ENCODE results near the gene HTRA3.

HTRA3 gene

GRCh38 chr4:8227771-8228318, 41.7 kb upstream of the HTRA3 start:
- no peak for DNase-seq (ENCODE audit: low read depth)
- Histone ChIP-seq H3K27me3 (replicated peaks; ENCODE audit: control insufficient read depth, insufficient read depth, low read length) (peaks cover 5% of the 10 kb centered on the region), H3K9ac (ENCODE audit: low read length) (no peak overlapping the region), H3K4me3 (ENCODE audit: low read length) (no peak overlapping the region), H3K4me1 (ENCODE audit: control insufficient read depth, insufficient read depth, low read length) (peaks cover 11% of the 10 kb centered on the region), H3K9me3 (ENCODE audit: control insufficient read depth, low read length) (no peaks in the 10 kb centered on the region), H3K36me3 (ENCODE audit: control insufficient read depth, insufficient read depth, low read length, severe bottlenecking) (no peaks in the 10 kb centered on the region)

GRCh38 chr4:8228319-8229250, 41.0 kb upstream of the HTRA3 start:
- Histone ChIP-seq H3K4me3 (ENCODE audit: low read length) (no peak overlapping the region), H3K27me3 (replicated peaks; ENCODE audit: control insufficient read depth, insufficient read depth, low read length) (peaks cover 5% of the 10 kb centered on the region), H3K9me3 (ENCODE audit: control insufficient read depth, low read length) (no peaks in the 10 kb centered on the region), H3K4me1 (ENCODE audit: control insufficient read depth, insufficient read depth, low read length) (peaks cover 11% of the 10 kb centered on the region), H3K9ac (ENCODE audit: low read length) (no peak overlapping the region), H3K36me3 (ENCODE audit: control insufficient read depth, insufficient read depth, low read length, severe bottlenecking) (peaks cover 2% of the 10 kb centered on the region)
- DNase-seq (ENCODE audit: low read depth) = peak; percentile 69

DNA sequence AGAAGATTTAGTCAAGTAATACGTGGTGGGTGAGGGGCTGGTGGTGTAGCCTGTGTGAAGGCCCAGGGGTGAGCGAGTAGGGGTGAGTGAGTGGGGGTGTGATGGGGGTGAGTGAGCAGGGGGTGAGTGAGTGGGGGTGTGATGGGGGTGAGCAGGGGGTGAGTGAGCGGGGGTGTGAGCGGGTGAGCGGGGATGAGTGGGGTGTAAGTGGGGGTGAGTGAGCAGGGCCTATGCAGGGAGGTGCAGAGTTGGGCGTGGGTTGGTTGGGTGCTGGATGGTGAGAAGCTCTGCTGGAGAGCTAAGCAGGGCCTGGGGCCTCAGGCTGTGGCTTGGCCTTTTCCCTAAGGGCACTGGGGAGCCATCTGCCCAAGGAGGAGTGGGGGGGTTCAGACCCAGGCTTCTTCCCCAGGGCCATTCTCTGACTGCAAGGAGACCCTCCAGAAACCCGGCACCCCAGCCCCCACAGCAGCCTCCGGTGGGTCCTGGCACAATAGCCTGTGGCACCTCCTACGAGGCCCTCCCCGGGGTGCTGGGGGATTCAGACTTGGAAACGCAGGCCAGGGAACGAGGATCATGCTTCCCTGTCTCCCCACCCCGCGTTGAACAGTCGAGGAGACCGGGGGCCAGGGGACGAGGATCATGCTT, 40.1 kb upstream of the HTRA3 start:
- Histone ChIP-seq H3K27me3 (replicated peaks; ENCODE audit: control insufficient read depth, insufficient read depth, low read length) (peaks cover 5% of the 10 kb centered on the region), H3K9me3 (ENCODE audit: control insufficient read depth, low read length) (no peaks in the 10 kb centered on the region), H3K4me3 (ENCODE audit: low read length) (no peak overlapping the region), H3K9ac (ENCODE audit: low read length) (no peak overlapping the region), H3K36me3 (ENCODE audit: control insufficient read depth, insufficient read depth, low read length, severe bottlenecking) (peaks cover 5% of the 10 kb centered on the region), H3K4me1 (ENCODE audit: control insufficient read depth, insufficient read depth, low read length) (peaks cover 11% of the 10 kb centered on the region)
- no peak for DNase-seq (ENCODE audit: low read depth)

DNA sequence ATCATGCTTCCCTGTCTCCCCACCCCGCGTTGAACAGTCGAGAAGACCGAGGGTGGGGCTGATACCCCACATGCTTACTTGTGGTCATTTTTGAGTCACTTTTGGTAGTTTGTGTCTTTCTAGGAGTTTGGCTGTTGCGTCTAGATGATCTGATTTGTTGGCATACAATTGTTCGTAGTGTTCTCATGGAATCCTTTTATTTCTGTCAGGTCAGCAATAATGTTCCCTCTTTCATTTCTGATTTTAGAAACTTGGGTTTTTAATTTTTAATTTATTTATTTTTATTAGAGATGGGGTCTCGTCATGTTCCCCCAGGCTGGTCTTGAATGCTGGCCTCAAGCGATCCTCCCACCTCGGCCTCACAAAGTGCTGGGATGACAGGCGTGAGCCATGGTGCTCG, 39.5 kb upstream of the HTRA3 start:
- H3K27me3 ChIP-seq (replicated peaks; ENCODE audit: control insufficient read depth, insufficient read depth, low read length) = peaks cover 5% of the 10 kb centered on the region
- H3K36me3 ChIP-seq (ENCODE audit: control insufficient read depth, insufficient read depth, low read length, severe bottlenecking) = peaks cover 5% of the 10 kb centered on the region
- no peak for DNase-seq (ENCODE audit: low read depth)
- peaks cover 11% of the 10 kb centered on the region for H3K4me1 ChIP-seq (ENCODE audit: control insufficient read depth, insufficient read depth, low read length)
- H3K4me3 ChIP-seq (ENCODE audit: low read length) = no peak overlapping the region
- H3K9ac ChIP-seq (ENCODE audit: low read length) = no peak overlapping the region
- no peaks in the 10 kb centered on the region for H3K9me3 ChIP-seq (ENCODE audit: control insufficient read depth, low read length)

DNA sequence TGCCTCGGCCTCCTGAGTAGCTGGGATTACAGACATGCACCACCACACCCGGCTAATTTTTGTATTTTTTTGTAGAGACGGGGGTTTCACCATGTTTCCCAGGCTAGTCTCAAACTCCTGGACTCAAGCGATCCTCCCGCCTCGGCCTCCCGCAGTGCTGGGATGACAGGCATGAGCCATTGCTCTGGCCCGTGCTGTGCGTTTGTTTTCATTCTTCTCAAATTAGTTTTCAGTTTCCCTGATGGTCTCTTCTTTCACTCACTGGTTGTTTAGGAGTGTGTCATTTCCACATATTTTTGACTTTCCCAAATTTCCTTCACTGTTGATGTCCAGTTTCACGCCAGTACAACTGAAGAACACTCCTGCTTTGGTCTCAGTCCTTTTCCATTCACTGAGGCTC, 38.7 kb upstream of the HTRA3 start:
- Histone ChIP-seq H3K4me1 (ENCODE audit: control insufficient read depth, insufficient read depth, low read length) (peaks cover 11% of the 10 kb centered on the region), H3K36me3 (ENCODE audit: control insufficient read depth, insufficient read depth, low read length, severe bottlenecking) (peaks cover 5% of the 10 kb centered on the region), H3K9me3 (ENCODE audit: control insufficient read depth, low read length) (no peaks in the 10 kb centered on the region), H3K9ac (ENCODE audit: low read length) (no peak overlapping the region), H3K4me3 (ENCODE audit: low read length) (no peak overlapping the region), H3K27me3 (replicated peaks; ENCODE audit: control insufficient read depth, insufficient read depth, low read length) (peaks cover 5% of the 10 kb centered on the region)
- DNase-seq (ENCODE audit: low read depth) = no peak

- Histone ChIP-seq H3K36me3 (ENCODE audit: control insufficient read depth, insufficient read depth, low read length, severe bottlenecking) (peaks cover 5% of the 10 kb centered on the region), H3K27me3 (replicated peaks; ENCODE audit: control insufficient read depth, insufficient read depth, low read length) (no peaks in the 10 kb centered on the region), H3K4me1 (ENCODE audit: control insufficient read depth, insufficient read depth, low read length) (peaks cover 11% of the 10 kb centered on the region), H3K4me3 (ENCODE audit: low read length) (no peak overlapping the region), H3K9me3 (ENCODE audit: control insufficient read depth, low read length) (no peaks in the 10 kb centered on the region), H3K9ac (ENCODE audit: low read length) (no peak overlapping the region)
- no peak for DNase-seq (ENCODE audit: low read depth)
Measured at GRCh38 chr4:8231551-8232049, 38.0 kb upstream of the HTRA3 start.

DNA sequence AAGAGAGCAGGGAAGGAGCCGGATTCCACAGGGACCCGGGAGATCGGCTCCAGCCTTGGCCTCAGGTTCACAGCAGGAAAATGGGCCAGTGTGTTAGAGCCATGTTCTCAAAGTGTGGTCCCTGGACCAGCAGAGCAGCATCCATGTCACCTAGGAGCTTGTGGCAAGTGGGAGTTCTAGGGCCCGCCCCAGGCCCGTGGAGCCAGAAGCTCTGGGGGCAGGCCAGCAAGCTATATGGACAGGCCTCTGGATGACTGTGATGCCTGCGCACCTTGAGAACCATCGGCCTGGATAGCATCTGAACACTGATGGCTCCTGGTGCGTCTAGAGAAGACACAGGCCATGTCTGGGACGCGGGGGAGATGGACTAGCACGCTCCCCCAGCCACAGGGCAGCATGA, 36.8 kb upstream of the HTRA3 start:
- H3K4me1 ChIP-seq (ENCODE audit: control insufficient read depth, insufficient read depth, low read length) = peaks cover 11% of the 10 kb centered on the region

DNA sequence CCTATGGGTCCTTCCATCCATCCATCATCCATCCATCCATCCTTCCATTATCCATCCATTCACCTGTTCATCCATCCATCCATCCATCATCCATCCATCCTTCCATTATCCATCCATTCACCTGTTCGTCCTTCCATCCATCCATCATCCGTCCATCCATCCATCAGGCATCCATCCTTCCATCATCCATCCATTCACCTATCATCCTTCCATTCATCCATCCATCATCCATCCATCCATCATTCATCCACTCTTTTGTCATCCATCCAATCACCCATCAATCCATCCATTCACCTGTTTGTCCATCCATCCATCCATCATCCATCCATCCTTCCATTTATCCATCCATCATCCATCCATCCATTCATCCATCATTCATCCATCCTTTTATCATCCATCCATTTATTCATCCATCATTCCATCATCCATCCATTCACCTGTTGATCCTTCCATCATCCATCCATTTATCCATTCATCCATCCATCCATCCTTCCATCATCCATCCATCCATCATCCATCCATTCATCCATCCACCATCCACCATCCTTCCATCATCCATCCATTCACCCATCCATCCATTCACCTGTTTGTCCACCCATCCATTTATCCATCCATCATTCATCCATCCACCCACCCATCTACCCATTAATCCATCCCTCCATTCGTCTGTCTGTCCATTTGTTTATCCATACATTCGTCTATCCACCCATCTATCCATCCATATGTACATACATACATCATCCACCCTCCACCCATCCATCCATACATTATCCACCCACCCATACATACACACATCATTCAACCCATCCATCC, 35.7 kb upstream of the HTRA3 start:
- Histone ChIP-seq H3K4me3 (ENCODE audit: low read length) (no peak overlapping the region), H3K4me1 (ENCODE audit: control insufficient read depth, insufficient read depth, low read length) (peaks cover 2% of the 10 kb centered on the region), H3K27me3 (replicated peaks; ENCODE audit: control insufficient read depth, insufficient read depth, low read length) (no peaks in the 10 kb centered on the region), H3K9me3 (ENCODE audit: control insufficient read depth, low read length) (no peaks in the 10 kb centered on the region), H3K9ac (ENCODE audit: low read length) (no peak overlapping the region), H3K36me3 (ENCODE audit: control insufficient read depth, insufficient read depth, low read length, severe bottlenecking) (peaks cover 5% of the 10 kb centered on the region)
- DNase-seq (ENCODE audit: low read depth) = no peak

More for the DNA sequence above, 36.8 kb upstream of the HTRA3 start:
- Histone ChIP-seq H3K36me3 (ENCODE audit: control insufficient read depth, insufficient read depth, low read length, severe bottlenecking) (peaks cover 5% of the 10 kb centered on the region), H3K9ac (ENCODE audit: low read length) (no peak overlapping the region), H3K27me3 (replicated peaks; ENCODE audit: control insufficient read depth, insufficient read depth, low read length) (no peaks in the 10 kb centered on the region), H3K9me3 (ENCODE audit: control insufficient read depth, low read length) (no peaks in the 10 kb centered on the region), H3K4me3 (ENCODE audit: low read length) (no peak overlapping the region)
- no peak for DNase-seq (ENCODE audit: low read depth)

GRCh38 chr4:8234715-8235114, 34.8 kb upstream of the HTRA3 start:
- Histone ChIP-seq H3K9ac (ENCODE audit: low read length) (no peak overlapping the region), H3K9me3 (ENCODE audit: control insufficient read depth, low read length) (no peaks in the 10 kb centered on the region), H3K36me3 (ENCODE audit: control insufficient read depth, insufficient read depth, low read length, severe bottlenecking) (peaks cover 5% of the 10 kb centered on the region), H3K27me3 (replicated peaks; ENCODE audit: control insufficient read depth, insufficient read depth, low read length) (no peaks in the 10 kb centered on the region), H3K4me3 (ENCODE audit: low read length) (no peak overlapping the region), H3K4me1 (ENCODE audit: control insufficient read depth, insufficient read depth, low read length) (no peaks in the 10 kb centered on the region)
- DNase-seq (ENCODE audit: low read depth) = no peak

DNA sequence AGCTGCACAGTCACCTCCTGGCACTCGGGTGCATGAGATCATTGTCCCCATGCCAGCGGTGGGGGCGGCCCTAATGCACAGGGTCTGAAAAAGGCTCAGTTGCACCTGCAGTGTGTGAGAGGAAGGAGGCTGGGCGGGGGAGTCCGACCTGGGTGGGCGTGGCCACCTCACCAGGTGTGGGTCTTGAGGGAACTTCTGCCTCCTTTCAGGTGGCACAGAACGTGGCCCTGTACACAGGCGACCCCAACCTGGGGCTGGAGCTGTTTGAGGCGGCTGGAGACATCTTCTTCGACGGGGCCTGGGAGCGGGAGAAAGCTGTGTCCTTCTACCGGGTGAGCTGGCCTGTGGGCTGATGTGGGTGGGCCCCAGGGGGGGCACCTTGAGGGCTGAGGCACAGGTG, 34.3 kb upstream of the HTRA3 start:
- no peak overlapping the region for H3K4me3 ChIP-seq (ENCODE audit: low read length)
- no peaks in the 10 kb centered on the region for H3K4me1 ChIP-seq (ENCODE audit: control insufficient read depth, insufficient read depth, low read length)
- H3K27me3 ChIP-seq (replicated peaks; ENCODE audit: control insufficient read depth, insufficient read depth, low read length) = no peaks in the 10 kb centered on the region
- H3K9me3 ChIP-seq (ENCODE audit: control insufficient read depth, low read length) = no peaks in the 10 kb centered on the region
- peaks cover 5% of the 10 kb centered on the region for H3K36me3 ChIP-seq (ENCODE audit: control insufficient read depth, insufficient read depth, low read length, severe bottlenecking)
- H3K9ac ChIP-seq (ENCODE audit: low read length) = no peak overlapping the region
- no peak for DNase-seq (ENCODE audit: low read depth)
